Neural progenitor cell (in vitro differentiated cells): Measurements from ENCODE around the gene MINDY4.

Experiments used
- EZH2 ChIP-seq: fragments of 200-600 bp; sonication (generic); IDR thresholded peaks from 2 replicates; pipeline ENCODE4 v1.6.1; 2017; ENCODE audit warnings: antibody characterized with exemption, mild to moderate bottlenecking, moderate library complexity
- EZH2phosphoT487 ChIP-seq: fragments of 200-600 bp; sonication (generic); IDR thresholded peaks from 2 replicates; pipeline ENCODE4 v1.6.1; 2017; ENCODE audit warnings: antibody characterized with exemption
- TF ChIP-seq, protein P1 (sequence below): fragments of 200-600 bp; sonication (generic); IDR thresholded peaks from 2 replicates; pipeline ENCODE4 v1.5.1; 2017; ENCODE audit warnings: antibody characterized with exemption, mild to moderate bottlenecking

DNA sequence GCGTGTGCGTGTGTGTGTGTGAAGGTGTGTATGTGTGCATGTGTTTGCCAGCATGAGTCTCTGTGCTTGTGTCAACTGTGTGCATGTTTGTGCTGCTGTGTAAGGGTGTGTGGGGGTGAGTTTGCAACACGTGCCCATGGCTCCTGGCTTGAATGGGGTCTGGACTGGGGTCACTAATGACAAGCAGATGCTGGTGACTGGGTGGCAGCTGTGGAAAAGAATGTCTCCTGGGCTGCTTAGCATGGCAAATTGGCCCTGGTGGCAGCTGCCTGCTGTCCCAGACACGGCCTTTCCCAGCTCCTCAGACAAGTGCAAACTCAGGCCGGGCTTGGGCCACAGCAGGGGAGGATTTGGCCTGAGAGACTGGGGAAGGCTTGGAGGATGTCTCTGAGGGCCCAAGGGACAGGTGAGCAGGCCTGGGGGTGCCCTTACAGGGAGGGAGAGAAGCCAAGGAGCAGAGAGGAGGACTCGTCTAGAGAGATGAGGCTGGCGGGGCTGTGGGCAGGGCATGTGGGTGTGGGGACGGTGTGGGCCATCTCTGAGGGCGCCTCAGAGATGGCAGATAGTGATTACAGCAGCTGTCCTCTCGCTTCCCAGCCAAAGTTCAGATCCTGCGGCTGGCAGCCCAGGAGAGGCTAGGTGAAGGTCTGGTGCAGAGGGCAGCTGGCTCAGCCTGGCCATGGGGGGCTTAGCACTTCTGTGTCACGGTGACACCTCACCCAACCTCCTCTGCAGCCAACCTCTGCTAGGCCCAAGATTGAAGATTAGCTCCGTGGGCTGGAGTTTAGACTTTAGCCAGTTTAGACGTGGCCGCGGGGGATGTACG lies 142.0 kb downstream of the MINDY4 start:
- TF ChIP-seq, protein P1, sequence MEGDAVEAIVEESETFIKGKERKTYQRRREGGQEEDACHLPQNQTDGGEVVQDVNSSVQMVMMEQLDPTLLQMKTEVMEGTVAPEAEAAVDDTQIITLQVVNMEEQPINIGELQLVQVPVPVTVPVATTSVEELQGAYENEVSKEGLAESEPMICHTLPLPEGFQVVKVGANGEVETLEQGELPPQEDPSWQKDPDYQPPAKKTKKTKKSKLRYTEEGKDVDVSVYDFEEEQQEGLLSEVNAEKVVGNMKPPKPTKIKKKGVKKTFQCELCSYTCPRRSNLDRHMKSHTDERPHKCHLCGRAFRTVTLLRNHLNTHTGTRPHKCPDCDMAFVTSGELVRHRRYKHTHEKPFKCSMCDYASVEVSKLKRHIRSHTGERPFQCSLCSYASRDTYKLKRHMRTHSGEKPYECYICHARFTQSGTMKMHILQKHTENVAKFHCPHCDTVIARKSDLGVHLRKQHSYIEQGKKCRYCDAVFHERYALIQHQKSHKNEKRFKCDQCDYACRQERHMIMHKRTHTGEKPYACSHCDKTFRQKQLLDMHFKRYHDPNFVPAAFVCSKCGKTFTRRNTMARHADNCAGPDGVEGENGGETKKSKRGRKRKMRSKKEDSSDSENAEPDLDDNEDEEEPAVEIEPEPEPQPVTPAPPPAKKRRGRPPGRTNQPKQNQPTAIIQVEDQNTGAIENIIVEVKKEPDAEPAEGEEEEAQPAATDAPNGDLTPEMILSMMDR, result no peak
- TF ChIP-seq EZH2 (no peak), EZH2phosphoT487 (no peak)
